Measurements from ENCODE around the gene METAP1D.

DNA sequence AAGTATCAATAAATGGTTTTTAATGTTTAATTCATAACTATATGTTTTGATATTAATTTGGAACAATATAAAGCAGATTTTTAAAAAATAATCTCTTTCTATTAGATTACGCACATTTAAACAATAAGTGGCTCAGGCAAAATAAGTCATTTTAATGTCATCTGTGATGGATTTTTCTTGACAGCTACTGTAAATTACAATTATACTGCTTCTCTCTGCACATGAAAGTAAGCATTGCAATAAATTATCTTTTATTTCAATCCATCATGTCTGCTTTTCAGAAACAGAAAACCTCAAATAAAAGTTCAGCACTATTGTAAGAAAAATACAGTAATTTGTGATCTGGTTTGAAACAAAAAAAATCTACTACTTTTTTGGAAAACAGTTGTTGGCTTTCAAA is 74.5 kb downstream of the METAP1D start:
- TF ChIP-seq POLR2A (IDR thresholded peaks at IDR 0.05): no peak
- TF ChIP-seq, protein P1, sequence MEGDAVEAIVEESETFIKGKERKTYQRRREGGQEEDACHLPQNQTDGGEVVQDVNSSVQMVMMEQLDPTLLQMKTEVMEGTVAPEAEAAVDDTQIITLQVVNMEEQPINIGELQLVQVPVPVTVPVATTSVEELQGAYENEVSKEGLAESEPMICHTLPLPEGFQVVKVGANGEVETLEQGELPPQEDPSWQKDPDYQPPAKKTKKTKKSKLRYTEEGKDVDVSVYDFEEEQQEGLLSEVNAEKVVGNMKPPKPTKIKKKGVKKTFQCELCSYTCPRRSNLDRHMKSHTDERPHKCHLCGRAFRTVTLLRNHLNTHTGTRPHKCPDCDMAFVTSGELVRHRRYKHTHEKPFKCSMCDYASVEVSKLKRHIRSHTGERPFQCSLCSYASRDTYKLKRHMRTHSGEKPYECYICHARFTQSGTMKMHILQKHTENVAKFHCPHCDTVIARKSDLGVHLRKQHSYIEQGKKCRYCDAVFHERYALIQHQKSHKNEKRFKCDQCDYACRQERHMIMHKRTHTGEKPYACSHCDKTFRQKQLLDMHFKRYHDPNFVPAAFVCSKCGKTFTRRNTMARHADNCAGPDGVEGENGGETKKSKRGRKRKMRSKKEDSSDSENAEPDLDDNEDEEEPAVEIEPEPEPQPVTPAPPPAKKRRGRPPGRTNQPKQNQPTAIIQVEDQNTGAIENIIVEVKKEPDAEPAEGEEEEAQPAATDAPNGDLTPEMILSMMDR (IDR thresholded peaks at IDR 0.05): no peak
